ENCODE measurements around the gene TOP3A.
A peak's percentile ranks its signal among the peaks of the same experiment; 100 is the strongest.

TOP3A gene

GRCh38 chr17:18318771-18319450, 4.1 kb upstream of the TOP3A start:
- no peak for TF ChIP-seq CTCF (IDR thresholded peaks at IDR 0.05)
- Histone ChIP-seq H3K4me3 (peak overlapping the region in 1 of 2 donors; percentile 7), H3K4me1 (peaks cover 0 to 55% (median 46%) of the 10 kb centered on the region in 4 donors), H3K27ac (no peak overlapping the region), H3K9me3 (no peaks in the 10 kb centered on the region), H3K36me3 (peaks cover 21 to 72% (median 37%) of the 10 kb centered on the region in 3 donors), H3K27me3 (no peaks in the 10 kb centered on the region)
- DNase-seq = no peak
- intact Hi-C loops (cut with DNase I; ENCODE audit: low total_unique reads) = no loop called here

- H3K9me3 ChIP-seq = no peaks in the 10 kb centered on the region
- no peaks in the 10 kb centered on the region for H3K27me3 ChIP-seq
- H3K36me3 ChIP-seq = peaks cover 15 to 64% (median 29%) of the 10 kb centered on the region in 3 donors
- peak overlapping the region in 1 of 2 donors; percentile 7 for H3K4me3 ChIP-seq
- TF ChIP-seq CTCF (IDR thresholded peaks at IDR 0.05) = no peak
- no peak for DNase-seq
- H3K27ac ChIP-seq = no peak overlapping the region
- peaks cover 0 to 63% (median 54%) of the 10 kb centered on the region in 4 donors for H3K4me1 ChIP-seq
- intact Hi-C loops (cut with DNase I; ENCODE audit: low total_unique reads) = no loop called here
Observed at GRCh38 chr17:18318117-18318516, 3.3 kb upstream of the TOP3A start.

- no peak for TF ChIP-seq CTCF (IDR thresholded peaks at IDR 0.05)
- no peak for DNase-seq
- H3K9me3 ChIP-seq = no peaks in the 10 kb centered on the region
- intact Hi-C loops (cut with DNase I; ENCODE audit: low total_unique reads) = no loop called here
- H3K4me3 ChIP-seq = peak overlapping the region; percentile 76 to 85
- H3K4me1 ChIP-seq = peaks cover 0 to 73% (median 64%) of the 10 kb centered on the region in 4 donors
- peak overlapping the region; percentile 88 to 91 for H3K27ac ChIP-seq
- peaks cover 6 to 43% (median 17%) of the 10 kb centered on the region in 3 donors for H3K36me3 ChIP-seq
- no peaks in the 10 kb centered on the region for H3K27me3 ChIP-seq
Observed at GRCh38 chr17:18315961-18316360, 1.2 kb upstream of the TOP3A start.

GRCh38 chr17:18315562-18315922, 748 bp upstream of the TOP3A start:
- H3K27ac ChIP-seq = peak overlapping the region; percentile 88 to 91
- peak overlapping the region; percentile 76 to 85 for H3K4me3 ChIP-seq
- intact Hi-C loops (cut with DNase I; ENCODE audit: low total_unique reads) = no loop called here
- H3K36me3 ChIP-seq = peaks cover 6 to 39% (median 14%) of the 10 kb centered on the region in 3 donors
- peaks cover 0 to 71% (median 64%) of the 10 kb centered on the region in 4 donors for H3K4me1 ChIP-seq
- no peaks in the 10 kb centered on the region for H3K27me3 ChIP-seq
- no peak for TF ChIP-seq CTCF (IDR thresholded peaks at IDR 0.05)
- DNase-seq = no peak
- H3K9me3 ChIP-seq = no peaks in the 10 kb centered on the region

GRCh38 chr17:18314059-18314730, 599 bp downstream of the TOP3A start:
- H3K4me1 ChIP-seq = peaks cover 0 to 57% (median 55%) of the 10 kb centered on the region in 4 donors
- H3K36me3 ChIP-seq = peaks cover 0 to 25% (median under 1%) of the 10 kb centered on the region in 3 donors
- intact Hi-C loops (cut with DNase I; ENCODE audit: low total_unique reads) = loop anchor here (5.0 kb wide), 1 partner anchor 52 kb away; the partner anchor contains the start of gene MIEF2
- H3K9me3 ChIP-seq = no peaks in the 10 kb centered on the region
- no peak for TF ChIP-seq CTCF (IDR thresholded peaks at IDR 0.05)
- H3K27me3 ChIP-seq = no peaks in the 10 kb centered on the region
- DNase-seq = no peak
- peak overlapping the region; percentile 88 to 91 for H3K27ac ChIP-seq
- H3K4me3 ChIP-seq = peak overlapping the region; percentile 76 to 85
